IPS-18a (cell line): ENCODE data around the gene SEPTIN8.
"Not testable (repeated sequence)": the region's sequence is repeated elsewhere in the genome, so short reads cannot be mapped to it uniquely, and the experiment has no call there.

Experiments
- H3K27ac ChIP-seq: one replicate; pipeline ENCODE4 v1.5.1; 2013; ENCODE audit warnings: low read length
- H3K27me3 ChIP-seq: one replicate; pipeline ENCODE4 v1.6.1; 2013; ENCODE audit warnings: mild to moderate bottlenecking, low read length; ENCODE audit not compliant: control insufficient read depth, insufficient read depth
- H3K36me3 ChIP-seq: one replicate; pipeline ENCODE4 v1.6.1; 2013; ENCODE audit warnings: low read depth, low read length; ENCODE audit not compliant: control insufficient read depth
- H3K4me1 ChIP-seq: one replicate; pipeline ENCODE4 v1.6.1; 2013; ENCODE audit warnings: low read depth, low read length; ENCODE audit not compliant: control insufficient read depth
- H3K4me3 ChIP-seq: one replicate; pipeline ENCODE4 v1.5.1; 2013; ENCODE audit warnings: low read length
- H3K9ac ChIP-seq: one replicate; pipeline ENCODE4 v1.6.1; 2013; ENCODE audit warnings: mild to moderate bottlenecking, low read length, moderate library complexity
- H3K9me3 ChIP-seq: one replicate; pipeline ENCODE4 v1.6.1; 2013; ENCODE audit warnings: low read depth, low read length; ENCODE audit not compliant: control insufficient read depth

Gene SEPTIN8

GRCh38 chr5:132810605-132811004, 33.6 kb upstream of the SEPTIN8 start:
- Histone ChIP-seq H3K27me3 (peaks cover 58% of the 10 kb centered on the region), H3K9me3 (no peaks in the 10 kb centered on the region), H3K27ac (no peak overlapping the region), H3K36me3 (no peaks in the 10 kb centered on the region), H3K4me3 (no peak overlapping the region), H3K4me1 (peaks cover 10% of the 10 kb centered on the region), H3K9ac (no peak overlapping the region)

DNA sequence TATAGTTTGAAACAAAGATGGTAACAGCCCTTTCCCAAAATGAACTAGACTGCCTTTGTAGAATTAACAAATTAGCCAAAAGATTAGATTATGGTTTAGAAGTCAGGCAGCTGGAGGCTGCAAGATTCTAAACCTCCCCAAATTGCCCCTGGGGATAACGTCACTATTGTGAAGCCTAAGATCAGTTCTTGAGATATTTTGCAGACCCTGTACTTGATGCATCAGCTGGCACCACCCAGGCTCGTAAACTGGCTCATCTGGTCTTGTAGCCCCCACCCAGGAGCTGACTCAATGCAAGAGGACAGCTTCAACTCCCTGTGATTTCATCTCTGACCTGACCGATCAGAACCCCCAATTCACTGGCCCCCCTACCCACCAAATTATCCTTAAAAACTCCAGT, 31.8 kb upstream of the SEPTIN8 start:
- Histone ChIP-seq H3K27me3 (peaks cover 41% of the 10 kb centered on the region), H3K4me1 (peaks cover 10% of the 10 kb centered on the region), H3K27ac (no peak overlapping the region), H3K4me3 (no peak overlapping the region), H3K36me3 (no peaks in the 10 kb centered on the region), H3K9me3 (no peaks in the 10 kb centered on the region), H3K9ac (no peak overlapping the region)

DNA sequence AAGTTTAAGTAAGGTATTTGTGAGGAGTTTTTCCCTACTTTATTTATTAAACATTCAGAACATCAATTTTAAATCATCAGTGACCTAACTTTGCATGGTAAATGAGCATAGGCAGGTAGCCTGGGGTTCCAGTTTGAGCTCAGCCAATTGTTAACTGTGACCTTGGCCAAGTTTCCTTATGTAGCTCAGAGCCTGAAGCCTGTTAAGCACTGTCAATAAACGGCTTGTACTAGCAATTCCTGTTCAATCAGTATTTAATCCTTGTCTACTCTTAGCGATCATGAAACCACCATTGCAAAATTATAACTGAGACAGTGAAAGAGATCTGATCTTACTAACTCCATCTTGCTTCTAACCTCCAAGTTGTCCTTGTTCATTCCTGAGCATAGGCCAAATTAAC, 31.4 kb upstream of the SEPTIN8 start:
- Histone ChIP-seq H3K9ac (no peak overlapping the region), H3K27me3 (peaks cover 37% of the 10 kb centered on the region), H3K4me1 (peaks cover 10% of the 10 kb centered on the region), H3K27ac (no peak overlapping the region), H3K9me3 (no peaks in the 10 kb centered on the region), H3K36me3 (no peaks in the 10 kb centered on the region), H3K4me3 (no peak overlapping the region)

GRCh38 chr5:132807163-132807838, 30.3 kb upstream of the SEPTIN8 start:
- H3K27me3 ChIP-seq, result peaks cover 25% of the 10 kb centered on the region
- no peaks in the 10 kb centered on the region for H3K9me3 ChIP-seq
- H3K27ac ChIP-seq, result no peak overlapping the region

DNA sequence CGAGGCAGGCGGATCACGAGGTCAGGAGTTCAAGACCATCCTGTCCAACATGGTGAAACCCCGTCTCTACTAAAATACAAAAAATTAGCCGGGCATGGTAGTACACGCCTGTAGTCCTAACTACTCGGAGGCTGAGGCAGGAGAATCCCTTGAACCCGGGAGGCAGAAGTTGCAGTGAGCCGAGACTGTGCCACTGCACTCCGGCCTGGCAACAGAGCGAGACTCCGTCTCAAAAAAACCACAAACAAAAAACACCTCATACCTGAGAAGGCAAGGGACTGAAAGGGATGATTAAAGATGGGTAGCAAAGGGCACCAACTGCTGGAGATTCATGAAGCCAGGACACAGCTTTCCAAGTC, 29.7 kb upstream of the SEPTIN8 start:
- not testable (repeated sequence) for H3K4me3 ChIP-seq, H3K27ac ChIP-seq, H3K36me3 ChIP-seq, H3K9ac ChIP-seq, H3K9me3 ChIP-seq, H3K4me1 ChIP-seq
- peaks cover 20% of the 10 kb centered on the region for H3K27me3 ChIP-seq

More at GRCh38 chr5:132807163-132807838, 30.3 kb upstream of the SEPTIN8 start:
- Histone ChIP-seq H3K36me3 (no peaks in the 10 kb centered on the region), H3K4me1 (peaks cover 4% of the 10 kb centered on the region), H3K4me3 (no peak overlapping the region), H3K9ac (no peak overlapping the region)

DNA sequence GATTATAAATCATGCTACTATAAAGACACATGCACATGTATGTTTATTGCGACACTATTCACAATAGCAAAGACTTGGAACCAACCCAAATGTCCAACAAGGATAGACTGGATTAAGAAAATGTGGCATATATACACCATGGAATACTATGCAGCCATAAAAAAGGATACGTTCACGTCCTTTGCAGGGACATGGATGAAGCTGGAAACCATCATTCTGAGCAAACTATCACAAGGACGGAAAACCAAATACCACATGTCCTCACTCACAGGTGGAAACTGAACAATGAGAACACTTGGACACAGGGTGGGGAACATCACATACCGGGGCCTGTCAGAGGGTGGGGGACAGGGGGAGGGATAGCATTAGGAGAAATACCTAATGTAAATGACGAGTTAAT, 28.8 kb upstream of the SEPTIN8 start:
- not testable (repeated sequence) for H3K36me3 ChIP-seq, H3K9me3 ChIP-seq, H3K27ac ChIP-seq, H3K9ac ChIP-seq, H3K4me1 ChIP-seq, H3K4me3 ChIP-seq
- H3K27me3 ChIP-seq, result peaks cover 11% of the 10 kb centered on the region

GRCh38 chr5:132804219-132804618, 27.2 kb upstream of the SEPTIN8 start:
- H3K27me3 ChIP-seq, H3K9ac ChIP-seq, H3K27ac ChIP-seq, H3K9me3 ChIP-seq, H3K36me3 ChIP-seq, H3K4me3 ChIP-seq, H3K4me1 ChIP-seq: not testable (repeated sequence)

GRCh38 chr5:132802685-132803066, 25.6 kb upstream of the SEPTIN8 start:
- H3K27ac ChIP-seq, H3K9ac ChIP-seq, H3K4me1 ChIP-seq, H3K4me3 ChIP-seq, H3K36me3 ChIP-seq, H3K9me3 ChIP-seq, H3K27me3 ChIP-seq: not testable (repeated sequence)

GRCh38 chr5:132802044-132802684, 25.1 kb upstream of the SEPTIN8 start:
- Histone ChIP-seq H3K27ac (no peak overlapping the region), H3K36me3 (no peaks in the 10 kb centered on the region), H3K9me3 (no peaks in the 10 kb centered on the region), H3K27me3 (no peaks in the 10 kb centered on the region), H3K4me1 (peaks cover 3% of the 10 kb centered on the region), H3K4me3 (no peak overlapping the region), H3K9ac (no peak overlapping the region)

DNA sequence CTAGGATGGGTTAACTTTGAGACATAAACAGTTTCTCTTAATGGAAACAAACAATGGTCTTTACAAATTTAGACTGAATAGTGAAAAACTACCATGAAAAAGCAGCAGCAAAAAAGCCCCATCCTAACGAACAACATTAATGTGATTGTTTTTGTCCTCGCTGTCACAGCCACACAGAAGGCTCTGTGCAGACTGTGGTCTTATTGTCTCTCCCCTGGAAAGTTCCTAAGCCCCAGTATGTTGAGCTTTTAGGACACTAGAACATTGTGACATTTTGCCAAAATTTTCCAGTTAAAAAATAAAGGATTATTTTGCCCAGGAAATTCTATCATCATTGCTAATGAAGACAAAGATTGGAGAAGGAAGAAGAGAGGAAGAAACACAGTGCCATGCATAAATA, 23.5 kb upstream of the SEPTIN8 start:
- H3K4me3 ChIP-seq, result no peak overlapping the region
- H3K4me1 ChIP-seq, result no peaks in the 10 kb centered on the region
- no peaks in the 10 kb centered on the region for H3K9me3 ChIP-seq
- no peak overlapping the region for H3K9ac ChIP-seq
- H3K36me3 ChIP-seq, result no peaks in the 10 kb centered on the region
- no peak overlapping the region for H3K27ac ChIP-seq
- no peaks in the 10 kb centered on the region for H3K27me3 ChIP-seq

DNA sequence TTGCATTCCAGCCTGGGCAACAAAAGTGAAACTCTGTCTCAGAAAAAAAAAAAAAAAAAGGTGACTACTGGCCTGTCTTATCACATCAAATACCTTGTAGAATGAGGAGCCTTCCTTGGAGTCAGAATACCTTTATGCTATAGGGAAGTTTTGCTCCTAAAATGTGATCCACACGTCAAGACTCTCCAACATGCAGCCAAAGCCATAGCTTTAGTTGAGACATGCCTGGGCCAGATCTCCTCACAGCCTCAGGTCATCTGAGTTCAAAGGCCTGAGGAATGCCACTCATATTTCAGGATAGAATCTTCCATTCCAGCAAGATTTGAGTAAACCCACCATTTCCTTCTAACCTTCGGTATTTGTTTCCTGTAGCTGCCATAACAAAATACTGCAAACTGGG, 22.4 kb upstream of the SEPTIN8 start:
- Histone ChIP-seq H3K27me3 (no peaks in the 10 kb centered on the region), H3K27ac (no peak overlapping the region), H3K9me3 (no peaks in the 10 kb centered on the region), H3K9ac (no peak overlapping the region), H3K36me3 (no peaks in the 10 kb centered on the region), H3K4me3 (no peak overlapping the region), H3K4me1 (no peaks in the 10 kb centered on the region)

DNA sequence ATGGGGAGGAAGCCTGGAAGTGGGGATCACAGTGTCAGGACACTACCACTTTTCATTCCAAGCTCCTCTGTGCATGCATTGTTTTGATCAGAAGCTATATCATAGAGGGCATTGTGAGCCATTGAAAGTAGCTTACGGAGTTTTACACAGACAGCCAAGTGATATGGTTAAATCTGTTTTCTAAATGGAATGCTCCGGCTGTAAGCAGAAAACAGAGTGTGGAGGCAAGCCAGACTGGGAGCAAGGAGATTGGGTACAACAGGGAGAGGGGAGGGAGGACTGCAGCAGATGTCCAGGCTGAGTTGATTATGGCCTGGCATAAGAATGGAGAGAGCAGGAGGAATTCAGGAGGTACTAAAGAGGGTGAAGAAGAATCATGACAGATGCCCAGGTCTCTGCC, 20.6 kb upstream of the SEPTIN8 start:
- H3K36me3 ChIP-seq, result no peaks in the 10 kb centered on the region
- H3K9me3 ChIP-seq, result no peaks in the 10 kb centered on the region
- no peaks in the 10 kb centered on the region for H3K27me3 ChIP-seq
- H3K27ac ChIP-seq, result no peak overlapping the region
- H3K4me1 ChIP-seq, result no peaks in the 10 kb centered on the region
- no peak overlapping the region for H3K9ac ChIP-seq
- no peak overlapping the region for H3K4me3 ChIP-seq
